Skeletal muscle satellite cell (primary cell): ENCODE results near the gene NELFCD.
"Not testable (repeated sequence)": the region's sequence is repeated elsewhere in the genome, so short reads cannot be mapped to it uniquely, and the experiment has no call there.

Experiments
- H3K27me3 ChIP-seq: 2 replicates; pipeline ENCODE4 v1.7.0; 2013; ENCODE audit warnings: low read length; ENCODE audit not compliant: control insufficient read depth, insufficient read depth
- H3K36me3 ChIP-seq: 2 replicates; pipeline ENCODE4 v1.7.0; 2013; ENCODE audit warnings: mild to moderate bottlenecking, control low read depth, low read length; ENCODE audit not compliant: insufficient read depth
- H3K4me1 ChIP-seq: 2 replicates; pipeline ENCODE4 v1.7.0; 2013; ENCODE audit warnings: low read length; ENCODE audit not compliant: control insufficient read depth, insufficient read depth
- H3K4me2 ChIP-seq: 2 replicates; pipeline ENCODE4 v1.7.0; 2013; ENCODE audit warnings: mild to moderate bottlenecking, low read length
- H3K4me3 ChIP-seq: 2 replicates; pipeline ENCODE4 v1.7.0; 2013; ENCODE audit warnings: low read length
- H3K9ac ChIP-seq: 2 replicates; pipeline ENCODE4 v1.7.0; 2013; ENCODE audit warnings: mild to moderate bottlenecking, low read depth, low read length, moderate library complexity
- H3K9me3 ChIP-seq: replicated peaks from 2 replicates; pipeline ENCODE4 v1.7.0; 2013; ENCODE audit warnings: mild to moderate bottlenecking, control low read depth, low read length

NELFCD gene

GRCh38 chr20:58975353-58975752 is 5.7 kb upstream of the NELFCD start:
- Histone ChIP-seq H3K27me3 (peaks cover 13% of the 10 kb centered on the region), H3K4me1 (no peaks in the 10 kb centered on the region), H3K9ac (no peak overlapping the region), H3K9me3 (no peaks in the 10 kb centered on the region), H3K4me3 (no peak overlapping the region), H3K4me2 (no peak overlapping the region), H3K36me3 (no peaks in the 10 kb centered on the region)

GRCh38 chr20:58976061-58976730 is 4.9 kb upstream of the NELFCD start:
- Histone ChIP-seq H3K9me3 (no peaks in the 10 kb centered on the region), H3K4me3 (no peak overlapping the region), H3K36me3 (no peaks in the 10 kb centered on the region), H3K4me2 (no peak overlapping the region), H3K9ac (no peak overlapping the region), H3K4me1 (no peaks in the 10 kb centered on the region), H3K27me3 (peaks cover 9% of the 10 kb centered on the region)

DNA sequence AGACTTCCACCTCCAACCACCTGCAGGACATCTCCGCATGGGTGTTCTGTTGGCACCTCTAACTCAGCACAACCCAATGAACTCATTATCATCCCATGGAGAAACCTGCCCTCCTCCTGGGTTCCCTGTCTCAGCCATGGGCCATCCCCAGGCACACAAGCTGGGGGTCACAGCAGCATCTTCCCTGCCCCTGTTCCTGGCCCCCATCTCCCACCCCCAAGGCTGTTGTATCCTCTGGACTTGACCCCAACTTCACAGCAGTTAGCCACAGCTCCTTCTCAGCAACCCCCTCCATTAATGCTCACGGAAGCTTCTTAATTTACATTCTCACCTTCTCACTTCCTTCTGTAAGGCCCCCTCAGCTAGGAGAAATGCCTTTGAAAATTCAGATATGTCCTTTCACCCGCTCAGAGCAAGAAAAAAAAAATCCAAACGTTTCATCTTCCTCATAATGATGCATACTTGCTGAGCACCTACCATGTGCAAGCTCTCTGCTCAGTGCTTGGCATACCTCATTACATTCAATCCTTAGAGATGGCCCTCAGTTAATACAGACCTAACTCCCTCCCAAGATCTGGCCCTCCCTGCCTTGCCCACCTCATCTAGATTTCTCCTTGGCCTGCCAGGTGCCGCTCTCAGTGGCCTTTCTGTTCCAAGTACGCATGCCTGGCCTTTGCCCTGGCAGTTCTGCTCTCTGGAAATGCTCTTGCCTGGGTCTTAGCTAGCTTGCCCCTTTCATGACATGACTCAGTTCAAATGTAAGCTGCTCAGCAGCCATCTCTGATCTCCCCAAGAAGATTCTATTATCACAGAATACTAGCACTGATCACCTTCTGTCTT is 2.5 kb upstream of the NELFCD start:
- Histone ChIP-seq H3K9me3 (no peaks in the 10 kb centered on the region), H3K9ac (no peak overlapping the region), H3K4me3 (no peak overlapping the region), H3K4me2 (no peak overlapping the region), H3K27me3 (peaks cover 4% of the 10 kb centered on the region), H3K4me1 (peaks cover 6% of the 10 kb centered on the region), H3K36me3 (no peaks in the 10 kb centered on the region)

DNA sequence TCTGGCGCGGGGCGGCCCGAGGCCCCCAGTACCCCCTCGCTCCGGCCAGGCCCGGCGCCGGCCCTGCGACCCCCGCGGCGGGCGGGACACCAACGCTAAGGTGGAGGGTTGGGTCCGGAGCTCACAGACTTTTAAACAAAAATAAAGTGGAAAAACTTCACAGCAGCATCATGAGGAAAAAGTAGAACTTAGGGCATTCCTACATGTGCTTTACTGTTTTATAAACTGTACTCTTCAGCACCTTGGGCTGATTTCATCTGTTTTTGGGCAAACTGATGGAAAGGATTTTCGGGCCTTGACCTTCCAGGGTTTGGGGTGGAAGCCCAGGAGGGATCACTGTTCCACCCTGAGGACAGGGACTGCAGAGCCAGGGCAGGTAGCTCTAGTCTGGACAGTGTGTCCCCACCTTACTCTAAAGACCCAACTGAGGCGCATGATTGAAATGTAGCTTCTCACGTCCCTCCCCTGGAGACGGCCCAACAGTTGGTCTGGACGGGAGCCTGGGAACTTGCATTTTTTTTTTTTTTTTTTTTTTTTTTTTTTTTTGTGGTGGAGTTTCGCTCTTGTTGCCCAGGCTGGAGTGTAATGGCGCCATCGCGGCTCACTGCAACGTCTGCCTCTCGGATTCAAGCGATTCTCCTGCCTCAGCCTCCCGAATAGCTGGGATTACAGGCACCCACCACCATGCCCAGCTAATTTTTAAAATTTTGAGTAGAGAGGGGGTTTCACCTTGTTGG is 740 bp downstream of the NELFCD start:
- H3K36me3 ChIP-seq, result peaks cover 5% of the 10 kb centered on the region
- H3K4me3 ChIP-seq, result peak overlapping the region; percentile 80
- peaks cover 6% of the 10 kb centered on the region for H3K4me1 ChIP-seq
- H3K4me2 ChIP-seq, result peak overlapping the region; percentile 93
- peak overlapping the region; percentile 87 for H3K9ac ChIP-seq
- peaks cover 4% of the 10 kb centered on the region for H3K27me3 ChIP-seq
- H3K9me3 ChIP-seq, result no peaks in the 10 kb centered on the region

GRCh38 chr20:58982406-58983114 is 1.5 kb downstream of the NELFCD start:
- H3K4me2 ChIP-seq, result peak overlapping the region; percentile 93
- peaks cover 4% of the 10 kb centered on the region for H3K27me3 ChIP-seq
- H3K9ac ChIP-seq, result peak overlapping the region; percentile 87
- peak overlapping the region; percentile 80 for H3K4me3 ChIP-seq
- peaks cover 11% of the 10 kb centered on the region for H3K36me3 ChIP-seq
- H3K9me3 ChIP-seq, result no peaks in the 10 kb centered on the region
- peaks cover 6% of the 10 kb centered on the region for H3K4me1 ChIP-seq

DNA sequence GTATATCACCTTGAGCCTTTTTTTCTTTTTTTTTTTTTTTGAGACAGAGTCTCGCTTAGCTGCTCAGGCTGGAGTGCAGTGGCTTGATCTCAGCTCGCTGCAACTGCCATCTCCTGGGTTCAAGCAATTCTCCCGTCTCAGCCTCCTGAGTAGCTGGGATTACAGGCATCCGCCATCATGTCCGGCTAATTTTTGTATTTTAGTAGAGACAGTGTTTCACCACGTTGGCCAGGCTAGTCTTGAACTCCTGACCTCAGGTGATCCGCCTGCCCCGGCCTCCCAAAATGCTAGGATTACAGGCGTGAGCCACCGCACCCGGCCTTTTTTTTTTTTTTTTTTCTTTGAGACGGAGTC is 2.0 kb downstream of the NELFCD start:
- H3K27me3 ChIP-seq, H3K4me1 ChIP-seq, H3K9me3 ChIP-seq, H3K4me2 ChIP-seq, H3K9ac ChIP-seq, H3K4me3 ChIP-seq: not testable (repeated sequence)
- peaks cover 17% of the 10 kb centered on the region for H3K36me3 ChIP-seq

DNA sequence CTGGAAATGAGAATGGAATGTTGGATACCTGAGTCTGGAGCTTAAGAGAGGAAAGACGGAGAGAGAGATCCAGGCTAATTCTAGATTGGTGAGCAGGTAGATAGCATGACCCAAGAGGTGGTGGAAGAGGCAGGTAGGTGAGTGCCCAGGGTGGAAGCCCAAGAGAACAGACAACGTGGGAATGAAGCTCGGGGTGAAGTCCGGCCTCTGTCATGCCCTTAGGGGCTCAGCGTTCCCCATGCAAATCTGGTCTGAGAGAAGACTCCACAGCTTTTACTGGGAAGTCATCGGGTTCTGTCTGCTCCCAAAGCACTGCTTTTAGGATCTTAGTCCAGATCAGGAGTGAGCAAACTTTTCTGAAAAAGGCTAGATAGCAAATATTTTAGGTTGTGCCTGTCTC is 3.6 kb downstream of the NELFCD start:
- Histone ChIP-seq H3K4me2 (no peak overlapping the region), H3K36me3 (peaks cover 33% of the 10 kb centered on the region), H3K4me1 (peaks cover 6% of the 10 kb centered on the region), H3K9ac (no peak overlapping the region), H3K4me3 (no peak overlapping the region), H3K27me3 (no peaks in the 10 kb centered on the region), H3K9me3 (no peaks in the 10 kb centered on the region)

DNA sequence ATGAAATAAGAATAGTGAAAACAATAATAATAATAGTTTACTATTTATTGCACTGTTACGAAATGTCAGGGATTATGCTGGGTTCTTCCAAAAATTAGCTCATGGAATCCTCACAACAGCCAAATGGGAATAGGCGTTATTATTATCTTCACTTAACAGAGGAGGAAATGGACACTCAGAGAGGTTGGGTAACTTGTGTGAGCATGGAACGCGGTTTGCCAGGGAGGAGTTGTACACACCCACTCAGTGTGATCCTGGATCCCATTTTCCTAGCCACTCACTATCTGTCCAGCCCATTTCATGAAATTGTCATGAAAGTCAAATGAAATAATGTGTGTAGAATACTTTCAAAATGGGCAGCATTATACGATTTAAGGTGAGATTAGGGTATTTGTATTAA is 4.6 kb downstream of the NELFCD start:
- Histone ChIP-seq H3K4me1 (peaks cover 6% of the 10 kb centered on the region), H3K27me3 (no peaks in the 10 kb centered on the region), H3K9me3 (no peaks in the 10 kb centered on the region), H3K4me3 (no peak overlapping the region), H3K9ac (no peak overlapping the region), H3K4me2 (no peak overlapping the region), H3K36me3 (peaks cover 39% of the 10 kb centered on the region)

DNA sequence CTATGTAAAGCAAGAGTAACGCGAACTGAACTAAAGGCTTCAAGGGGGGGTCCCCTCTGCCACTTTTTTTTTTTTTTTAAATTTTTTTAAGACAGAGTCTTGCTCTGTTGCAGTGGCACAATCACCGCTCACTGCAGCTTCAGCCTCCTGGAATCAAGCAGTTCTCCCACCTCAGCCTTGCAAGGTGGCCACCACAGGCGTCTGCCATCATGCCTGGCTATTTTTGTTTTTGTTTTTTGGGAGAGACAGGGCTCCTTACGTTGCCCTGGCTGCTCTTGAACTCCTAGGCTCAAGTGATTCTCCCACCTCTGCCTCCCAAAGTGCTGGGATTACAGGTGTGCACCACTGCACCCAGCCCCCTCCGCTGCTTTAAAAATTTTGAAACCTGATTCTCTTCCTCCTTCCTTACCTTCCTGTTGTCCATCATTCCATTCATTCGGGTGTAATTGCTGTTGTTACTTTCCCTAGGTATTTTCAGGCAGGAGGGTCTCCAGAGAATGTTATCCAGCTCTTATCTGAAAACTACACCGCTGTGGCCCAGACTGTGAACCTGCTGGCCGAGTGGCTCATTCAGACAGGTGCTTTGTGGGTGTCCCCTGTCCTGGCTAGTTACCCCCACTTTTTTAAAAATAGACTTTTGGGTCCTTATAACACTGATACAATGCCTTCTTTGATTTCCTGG is 5.4 kb downstream of the NELFCD start:
- Histone ChIP-seq H3K4me2 (no peak overlapping the region), H3K36me3 (peaks cover 47% of the 10 kb centered on the region), H3K9ac (no peak overlapping the region), H3K9me3 (no peaks in the 10 kb centered on the region), H3K4me1 (peaks cover 6% of the 10 kb centered on the region), H3K27me3 (no peaks in the 10 kb centered on the region), H3K4me3 (no peak overlapping the region)

GRCh38 chr20:58986968-58987517 is 6.0 kb downstream of the NELFCD start:
- H3K9ac ChIP-seq, result no peak overlapping the region
- H3K4me3 ChIP-seq, result no peak overlapping the region
- peaks cover 6% of the 10 kb centered on the region for H3K4me1 ChIP-seq
- no peaks in the 10 kb centered on the region for H3K9me3 ChIP-seq
- H3K36me3 ChIP-seq, result peaks cover 53% of the 10 kb centered on the region
- no peaks in the 10 kb centered on the region for H3K27me3 ChIP-seq
- no peak overlapping the region for H3K4me2 ChIP-seq
